OCI-LY7 (cell line): ENCODE results near the gene TUBA1A. TPM values are rescaled to one million over a fixed set of nuclear protein-coding genes. Genes with fewer than 3 reads are reported as not detected.
"Not testable (repeated sequence)": the region's sequence is repeated elsewhere in the genome, so short reads cannot be mapped to it uniquely, and the experiment has no call there.

Experiments
- BruUV-seq: library from RNA; stranded (reverse); fragments of 400-500 nt; replicated peaks from 2 replicates; lab custom pipeline; 2021; lab: Mats Ljungman, UMichigan
- CTCF ChIA-PET: fragments of 300-600 bp; sonication (Branson Sonifier 250); formaldehyde crosslinking; loops from one replicate; lab custom pipeline; 2022; ENCODE audit warnings: antibody characterized with exemption; ENCODE audit not compliant: unreplicated experiment; lab: Charles Lee
- POLR2A ChIA-PET: fragments of 300-600 bp; sonication (Branson Sonifier 250); formaldehyde crosslinking; loops from one replicate; lab custom pipeline; 2022; ENCODE audit warnings: antibody characterized with exemption; lab: Charles Lee
- DNase-seq: peaks from one replicate; pipeline ENCODE4 v3.0.0-alpha.2; 2015; ENCODE audit warnings: low spot score
- H2AFZ ChIP-seq: fragments of 200-600 bp; sonication (generic), shearing (Covaris generic); 2 replicates; pipeline ENCODE4 v1.6.1; 2014; ENCODE audit warnings: mild to moderate bottlenecking, antibody characterized with exemption, low read length, moderate library complexity
- H3K27ac ChIP-seq: fragments of 200-600 bp; sonication (generic); 2 replicates; pipeline ENCODE4 v1.5.1; 2014; ENCODE audit warnings: mixed run types, low read depth, mild to moderate bottlenecking, moderate library complexity, low read length, inconsistent platforms; ENCODE audit not compliant: poor library complexity, severe bottlenecking
- H3K36me3 ChIP-seq: fragments of 200-600 bp; sonication (generic); 2 replicates; pipeline ENCODE4 v1.6.1; 2014; ENCODE audit warnings: mild to moderate bottlenecking, antibody characterized with exemption, low read length, moderate library complexity, mixed read lengths; ENCODE audit not compliant: insufficient read depth
- H3K4me1 ChIP-seq: fragments of 200-600 bp; sonication (generic); 2 replicates; pipeline ENCODE4 v1.5.1; 2014; ENCODE audit warnings: mild to moderate bottlenecking, low read length; ENCODE audit not compliant: insufficient read depth, poor library complexity, severe bottlenecking
- H3K4me2 ChIP-seq: fragments of 200-600 bp; sonication (generic); 2 replicates; pipeline ENCODE4 v1.6.1; 2014; ENCODE audit warnings: mild to moderate bottlenecking, low read length
- H3K4me3 ChIP-seq: fragments of 200-600 bp; sonication (generic); 2 replicates; pipeline ENCODE4 v1.5.1; 2014; ENCODE audit warnings: mild to moderate bottlenecking, low read depth, low read length; ENCODE audit not compliant: poor library complexity, severe bottlenecking
- H3K79me2 ChIP-seq: fragments of 200-600 bp; sonication (generic); 2 replicates; pipeline ENCODE4 v1.6.1; 2016; ENCODE audit warnings: low read depth, mild to moderate bottlenecking, low read length, moderate library complexity, mixed read lengths; ENCODE audit not compliant: insufficient read depth
- H3K9me2 ChIP-seq: fragments of 200-600 bp; sonication (generic); 2 replicates; pipeline ENCODE4 v1.6.1; 2016; ENCODE audit warnings: mild to moderate bottlenecking, low read length, mixed read lengths; ENCODE audit not compliant: insufficient read depth
- H3K9me3 ChIP-seq: fragments of 200-600 bp; sonication (generic); 2 replicates; pipeline ENCODE4 v1.6.1; 2014; ENCODE audit warnings: mild to moderate bottlenecking, mixed run types, low read length, mixed read lengths
- H4K20me1 ChIP-seq: fragments of 200-600 bp; sonication (generic); 2 replicates; pipeline ENCODE4 v1.6.1; 2014; ENCODE audit warnings: mild to moderate bottlenecking, antibody characterized with exemption, low read length, moderate library complexity, mixed read lengths; ENCODE audit not compliant: insufficient read depth
- EZH2phosphoT487 ChIP-seq: fragments of 200-600 bp; sonication (generic); IDR thresholded peaks from 2 replicates; pipeline ENCODE4 v1.6.1; 2018; ENCODE audit warnings: low read depth, borderline replicate concordance, mild to moderate bottlenecking, mixed run types, antibody characterized with exemption, low read length, moderate library complexity, mixed read lengths
- intact Hi-C: fragments of 100-400 bp; cut with micrococcal nuclease; formaldehyde crosslinking; loops from one replicate; pipeline ENCODE4 v1.10.0; 2022; ENCODE audit not compliant: unreplicated experiment
- total RNA-seq, 2 experiments: library from RNA; depleted of rRNA in 1 of 2; stranded (reverse); fragments of >200 nt in 1 of 2; shearing (Covaris generic) in 1 of 2; gene quantifications; 2 replicates each; pipeline ENCODE4 v1.2.3, GENCODE V29; 2014 to 2022
- TF ChIP-seq, protein P1 (sequence below): fragments of 200-600 bp; sonication (generic); conservative IDR thresholded peaks from 2 replicates; pipeline ENCODE4 v1.5.1; 2014; ENCODE audit warnings: mild to moderate bottlenecking, antibody characterized with exemption, low read length, moderate library complexity, mixed read lengths

Gene TUBA1A
- total RNA-seq, 2 experiments from 2014 or later, result 136 to 214 TPM

GRCh38 chr12:49187184-49187583 is 1.7 kb downstream of the TUBA1A start:
- TSS peak; percentile 61 for BruUV-seq
- peaks cover 19% of the 10 kb centered on the region for H3K4me1 ChIP-seq
- peaks cover 9% of the 10 kb centered on the region; the same call in 1 of the 2 replicates for H3K79me2 ChIP-seq
- ChIA-PET CTCF (no interaction called here), POLR2A (interaction anchor here (2.4 kb wide), 1 partner anchor 56 kb away, joined by 24 read pairs; the partner anchor contains the start of gene TUBA1B)
- peaks cover 5% of the 10 kb centered on the region; the same call in 1 of the 2 replicates for H4K20me1 ChIP-seq
- peak overlapping the region; percentile 84 for H3K4me3 ChIP-seq
- DNase-seq, result no peak
- H3K36me3 ChIP-seq, result peaks cover 15% of the 10 kb centered on the region
- intact Hi-C loops, result loop anchor here (5.0 kb wide), 1 partner anchor 160 kb away; the partner anchor contains the start of gene DNAJC22
- H3K4me2 ChIP-seq, result peak overlapping the region; percentile 74
- H3K27ac ChIP-seq, result no peak overlapping the region
- no peak overlapping the region for H2AFZ ChIP-seq
- no peaks in the 10 kb centered on the region for H3K9me2 ChIP-seq
- no peaks in the 10 kb centered on the region for H3K9me3 ChIP-seq
- TF ChIP-seq, protein P1, sequence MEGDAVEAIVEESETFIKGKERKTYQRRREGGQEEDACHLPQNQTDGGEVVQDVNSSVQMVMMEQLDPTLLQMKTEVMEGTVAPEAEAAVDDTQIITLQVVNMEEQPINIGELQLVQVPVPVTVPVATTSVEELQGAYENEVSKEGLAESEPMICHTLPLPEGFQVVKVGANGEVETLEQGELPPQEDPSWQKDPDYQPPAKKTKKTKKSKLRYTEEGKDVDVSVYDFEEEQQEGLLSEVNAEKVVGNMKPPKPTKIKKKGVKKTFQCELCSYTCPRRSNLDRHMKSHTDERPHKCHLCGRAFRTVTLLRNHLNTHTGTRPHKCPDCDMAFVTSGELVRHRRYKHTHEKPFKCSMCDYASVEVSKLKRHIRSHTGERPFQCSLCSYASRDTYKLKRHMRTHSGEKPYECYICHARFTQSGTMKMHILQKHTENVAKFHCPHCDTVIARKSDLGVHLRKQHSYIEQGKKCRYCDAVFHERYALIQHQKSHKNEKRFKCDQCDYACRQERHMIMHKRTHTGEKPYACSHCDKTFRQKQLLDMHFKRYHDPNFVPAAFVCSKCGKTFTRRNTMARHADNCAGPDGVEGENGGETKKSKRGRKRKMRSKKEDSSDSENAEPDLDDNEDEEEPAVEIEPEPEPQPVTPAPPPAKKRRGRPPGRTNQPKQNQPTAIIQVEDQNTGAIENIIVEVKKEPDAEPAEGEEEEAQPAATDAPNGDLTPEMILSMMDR, result no peak
- no peak for TF ChIP-seq EZH2phosphoT487

DNA sequence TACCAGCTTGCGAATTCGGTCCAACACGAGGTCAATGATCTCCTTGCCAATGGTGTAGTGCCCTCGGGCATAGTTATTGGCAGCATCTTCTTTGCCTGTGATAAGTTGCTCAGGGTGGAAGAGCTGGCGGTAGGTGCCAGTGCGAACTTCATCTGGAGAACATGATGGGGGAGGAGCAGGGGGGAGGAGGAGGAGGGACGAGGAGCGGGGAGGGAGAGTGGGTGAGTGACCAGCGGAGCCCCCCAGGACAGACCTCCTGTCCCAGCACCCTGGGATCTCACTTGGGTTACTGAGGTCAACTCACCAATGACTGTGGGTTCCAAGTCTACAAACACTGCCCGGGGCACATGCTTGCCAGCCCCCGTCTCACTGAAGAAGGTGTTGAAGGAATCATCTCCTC is 2.6 kb downstream of the TUBA1A start:
- Histone ChIP-seq H3K4me1 (peaks cover 19% of the 10 kb centered on the region), H3K36me3 (peaks cover 15% of the 10 kb centered on the region)
- H2AFZ ChIP-seq, CTCF ChIA-PET, DNase-seq, H3K79me2 ChIP-seq, H3K4me3 ChIP-seq, H3K27ac ChIP-seq, H3K4me2 ChIP-seq, BruUV-seq, H3K9me2 ChIP-seq, H3K9me3 ChIP-seq, H4K20me1 ChIP-seq: not testable (repeated sequence)
- POLR2A ChIA-PET, result interaction anchor here (0.6 kb wide), 1 partner anchor 32 kb away, joined by 3 read pairs; no protein-coding TSS in a partner anchor
- intact Hi-C loops, result loop anchor here (5.0 kb wide), 1 partner anchor 161 kb away; the partner anchor contains the start of gene DNAJC22

- H2AFZ ChIP-seq, H3K4me2 ChIP-seq, H3K9me3 ChIP-seq, H3K4me3 ChIP-seq, H3K9me2 ChIP-seq, CTCF ChIA-PET, BruUV-seq, H3K79me2 ChIP-seq, H4K20me1 ChIP-seq, H3K27ac ChIP-seq, DNase-seq: not testable (repeated sequence)
- peaks cover 15% of the 10 kb centered on the region for H3K36me3 ChIP-seq
- H3K4me1 ChIP-seq, result peaks cover 11% of the 10 kb centered on the region
- POLR2A ChIA-PET, result interaction anchor here (0.6 kb wide), 1 partner anchor 8 kb away, joined by 3 read pairs; no protein-coding TSS in a partner anchor
- intact Hi-C loops, result loop anchor here (5.0 kb wide), 1 partner anchor 163 kb away; the partner anchor contains the start of gene DNAJC22
Observed at GRCh38 chr12:49184697-49185096, 4.2 kb downstream of the TUBA1A start.

DNA sequence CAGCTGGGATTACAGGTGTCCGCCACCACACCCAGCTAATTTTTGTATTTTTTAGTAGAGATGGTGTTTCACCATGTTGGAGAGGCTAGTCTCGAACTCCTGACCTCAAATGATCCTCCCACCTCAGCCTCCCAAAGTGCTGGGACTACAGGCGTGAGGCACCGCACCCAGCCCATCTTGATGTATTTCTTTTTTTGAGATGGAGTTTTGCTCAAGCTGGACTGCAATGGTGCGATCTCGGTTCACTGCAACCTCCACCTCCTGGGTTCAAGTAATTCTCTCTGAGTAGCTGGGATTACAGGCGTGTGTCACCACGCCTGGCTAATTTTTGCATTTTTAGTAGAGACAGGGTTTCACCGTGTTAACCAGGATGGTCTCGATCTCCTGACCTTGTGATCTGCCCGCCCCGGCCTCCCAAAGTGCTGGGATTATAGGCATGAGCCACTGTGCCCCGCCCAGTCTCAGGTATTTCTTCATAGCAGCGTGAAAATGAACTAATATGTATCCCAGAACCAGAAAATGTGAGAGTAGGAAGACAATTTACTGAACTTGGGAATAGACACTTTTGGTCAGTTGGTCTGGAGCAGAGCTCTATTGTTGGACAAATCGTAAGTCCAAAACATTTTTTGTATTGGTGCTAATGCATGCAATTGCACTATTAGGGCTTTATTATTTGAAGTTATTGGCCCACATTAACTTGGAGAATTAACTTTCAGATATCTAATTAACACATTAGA is 5.5 kb downstream of the TUBA1A start:
- H3K27ac ChIP-seq, H3K9me2 ChIP-seq, BruUV-seq, H3K4me3 ChIP-seq, H3K4me2 ChIP-seq, H3K9me3 ChIP-seq, H3K79me2 ChIP-seq, H2AFZ ChIP-seq, intact Hi-C loops, CTCF ChIA-PET, H4K20me1 ChIP-seq, H3K4me1 ChIP-seq, DNase-seq: not testable (repeated sequence)
- POLR2A ChIA-PET, result interaction anchor here (0.6 kb wide), 1 partner anchor 628 kb away, joined by 4 read pairs; no protein-coding TSS in a partner anchor
- peaks cover 15% of the 10 kb centered on the region for H3K36me3 ChIP-seq
